Upper lobe of right lung (tissue), 1 donor: ENCODE results near the gene RAP1GDS1. TPM values are rescaled to one million over a fixed set of nuclear protein-coding genes. Genes with fewer than 3 reads are reported as not detected.

ENCODE experiments used
- ATAC-seq: fragments of 200-7000 bp; cut with Tn5 transposase; one replicate; pipeline ENCODE4 v1.9.1; 2020; ENCODE audit warnings: mild to moderate bottlenecking, moderate library complexity
- DNase-seq: peaks from one replicate; pipeline ENCODE4 v3.0.0-alpha.2; 2020
- H3K27ac ChIP-seq: fragments of 200-600 bp; one replicate; pipeline ENCODE4 v1.8.0; 2022
- H3K27me3 ChIP-seq: fragments of 200-600 bp; one replicate; pipeline ENCODE4 v1.8.0; 2022; ENCODE audit warnings: mild to moderate bottlenecking
- H3K36me3 ChIP-seq: fragments of 200-600 bp; one replicate; pipeline ENCODE4 v1.8.0; 2022
- H3K4me1 ChIP-seq: fragments of 200-600 bp; one replicate; pipeline ENCODE4 v1.8.0; 2022
- H3K4me3 ChIP-seq: fragments of 200-600 bp; one replicate; pipeline ENCODE4 v1.8.0; 2022; ENCODE audit warnings: mild to moderate bottlenecking
- H3K9me3 ChIP-seq: fragments of 200-600 bp; one replicate; pipeline ENCODE4 v1.8.0; 2022
- intact Hi-C: fragments of 100-400 bp; cut with DNase I; formaldehyde crosslinking; loops from one replicate; pipeline ENCODE4 v1.11.0; 2022
- total RNA-seq: library from RNA; stranded (reverse); fragmentation: NEBNext Ultra II Directional; extraction: Animal tissue kit (Norgen Biotek cat#: 25700); gene quantifications from one replicate; pipeline ENCODE4 v1.2.1, GENCODE V29; 2021
- TF ChIP-seq, protein P1 (sequence below): fragments of 200-600 bp; IDR thresholded peaks from one replicate; pipeline ENCODE4 v1.8.0; 2022; ENCODE audit warnings: antibody characterized with exemption
- donor health status: DM: no; HTN: yes; CAD: no; lungs with severe emphysema.

Gene RAP1GDS1
- total RNA-seq, 1 donor from 2014 or later: 39.1 TPM

DNA sequence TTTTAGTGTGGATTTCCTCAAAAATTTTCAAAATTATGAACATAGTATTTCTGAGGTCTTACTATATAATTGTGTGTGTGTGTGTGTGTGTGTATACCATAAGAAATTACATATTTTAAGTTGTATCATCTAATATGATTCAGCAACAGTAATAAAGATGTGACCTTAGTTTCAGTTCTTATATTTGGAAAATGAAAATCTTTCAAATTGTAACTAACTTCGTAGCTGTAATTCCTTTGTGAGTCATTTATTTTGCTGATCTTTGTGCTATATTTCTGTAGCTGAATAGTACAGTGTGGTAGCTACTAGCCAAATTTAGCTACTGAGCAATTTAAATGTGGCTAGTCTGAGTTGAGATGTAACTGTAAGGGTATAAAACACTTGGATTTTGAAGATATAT lies 116.4 kb downstream of the RAP1GDS1 start:
- intact Hi-C loops: no loop called here
- no peak overlapping the region for H3K27ac ChIP-seq
- ATAC-seq: no peak
- no peak for DNase-seq
- no peak overlapping the region for H3K4me3 ChIP-seq
- H3K36me3 ChIP-seq: peaks cover 9% of the 10 kb centered on the region
- no peaks in the 10 kb centered on the region for H3K4me1 ChIP-seq
- no peaks in the 10 kb centered on the region for H3K27me3 ChIP-seq
- TF ChIP-seq, protein P1, sequence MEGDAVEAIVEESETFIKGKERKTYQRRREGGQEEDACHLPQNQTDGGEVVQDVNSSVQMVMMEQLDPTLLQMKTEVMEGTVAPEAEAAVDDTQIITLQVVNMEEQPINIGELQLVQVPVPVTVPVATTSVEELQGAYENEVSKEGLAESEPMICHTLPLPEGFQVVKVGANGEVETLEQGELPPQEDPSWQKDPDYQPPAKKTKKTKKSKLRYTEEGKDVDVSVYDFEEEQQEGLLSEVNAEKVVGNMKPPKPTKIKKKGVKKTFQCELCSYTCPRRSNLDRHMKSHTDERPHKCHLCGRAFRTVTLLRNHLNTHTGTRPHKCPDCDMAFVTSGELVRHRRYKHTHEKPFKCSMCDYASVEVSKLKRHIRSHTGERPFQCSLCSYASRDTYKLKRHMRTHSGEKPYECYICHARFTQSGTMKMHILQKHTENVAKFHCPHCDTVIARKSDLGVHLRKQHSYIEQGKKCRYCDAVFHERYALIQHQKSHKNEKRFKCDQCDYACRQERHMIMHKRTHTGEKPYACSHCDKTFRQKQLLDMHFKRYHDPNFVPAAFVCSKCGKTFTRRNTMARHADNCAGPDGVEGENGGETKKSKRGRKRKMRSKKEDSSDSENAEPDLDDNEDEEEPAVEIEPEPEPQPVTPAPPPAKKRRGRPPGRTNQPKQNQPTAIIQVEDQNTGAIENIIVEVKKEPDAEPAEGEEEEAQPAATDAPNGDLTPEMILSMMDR: no peak
- no peaks in the 10 kb centered on the region for H3K9me3 ChIP-seq

DNA sequence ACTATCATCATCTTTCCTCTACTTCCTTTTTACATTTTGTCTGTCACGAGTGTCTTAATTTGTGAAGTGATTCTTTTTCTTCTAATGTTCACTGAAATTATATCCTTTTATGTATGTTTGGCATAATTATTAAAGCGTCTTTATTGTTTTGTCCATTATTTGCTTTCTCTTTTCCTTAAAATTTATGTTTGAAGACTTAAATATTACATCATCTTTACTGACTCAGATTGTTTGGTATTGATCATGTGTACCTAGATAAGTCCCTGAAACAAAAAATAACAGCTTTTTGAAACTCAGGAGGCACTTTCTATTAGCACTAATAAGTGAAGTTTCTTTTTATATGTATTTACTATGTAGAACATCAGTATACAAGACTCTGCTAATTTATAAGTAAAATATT lies 120.1 kb downstream of the RAP1GDS1 start:
- H3K27me3 ChIP-seq: no peaks in the 10 kb centered on the region
- H3K4me1 ChIP-seq: no peaks in the 10 kb centered on the region
- no peak for DNase-seq
- H3K36me3 ChIP-seq: no peaks in the 10 kb centered on the region
- no peak overlapping the region for H3K4me3 ChIP-seq
- intact Hi-C loops: no loop called here
- no peak overlapping the region for H3K27ac ChIP-seq
- no peak for ATAC-seq
- TF ChIP-seq, protein P1: no peak
- H3K9me3 ChIP-seq: no peaks in the 10 kb centered on the region

DNA sequence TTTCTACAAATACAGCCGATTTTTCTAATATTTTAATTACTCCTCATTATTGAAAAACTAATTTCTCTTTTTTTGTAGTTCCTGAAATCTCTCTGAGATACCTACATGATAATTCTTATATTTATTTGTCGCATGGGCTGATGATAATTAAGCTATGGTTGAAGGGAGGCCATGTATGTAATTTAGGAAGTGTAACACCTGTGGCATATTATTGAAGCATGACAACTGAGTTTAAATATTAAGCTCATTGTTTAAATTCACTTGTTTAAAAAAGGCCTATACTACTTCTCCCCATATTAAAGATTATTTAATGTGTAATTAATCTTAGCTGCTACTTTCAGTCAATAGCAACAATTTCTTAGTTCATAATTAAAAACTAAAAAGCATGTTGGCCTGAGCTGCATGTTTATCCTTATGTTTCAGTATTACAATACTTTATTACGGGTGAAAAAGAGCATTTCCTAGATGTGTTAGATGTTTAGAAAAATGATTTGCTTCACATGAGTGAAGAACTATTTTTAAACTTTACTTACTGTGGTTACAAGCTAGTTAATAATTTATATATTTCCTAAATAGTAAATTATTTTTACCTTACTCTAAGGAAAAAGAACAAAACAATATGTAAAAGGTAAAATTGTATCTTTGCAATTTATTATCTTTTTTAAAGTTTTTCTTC lies 122.4 kb downstream of the RAP1GDS1 start:
- H3K27ac ChIP-seq: no peak overlapping the region
- H3K9me3 ChIP-seq: no peaks in the 10 kb centered on the region
- intact Hi-C loops: no loop called here
- DNase-seq (no peak), ATAC-seq (no peak)
- H3K36me3 ChIP-seq: no peaks in the 10 kb centered on the region
- no peaks in the 10 kb centered on the region for H3K27me3 ChIP-seq
- TF ChIP-seq, protein P1: no peak
- H3K4me1 ChIP-seq: no peaks in the 10 kb centered on the region
- no peak overlapping the region for H3K4me3 ChIP-seq

DNA sequence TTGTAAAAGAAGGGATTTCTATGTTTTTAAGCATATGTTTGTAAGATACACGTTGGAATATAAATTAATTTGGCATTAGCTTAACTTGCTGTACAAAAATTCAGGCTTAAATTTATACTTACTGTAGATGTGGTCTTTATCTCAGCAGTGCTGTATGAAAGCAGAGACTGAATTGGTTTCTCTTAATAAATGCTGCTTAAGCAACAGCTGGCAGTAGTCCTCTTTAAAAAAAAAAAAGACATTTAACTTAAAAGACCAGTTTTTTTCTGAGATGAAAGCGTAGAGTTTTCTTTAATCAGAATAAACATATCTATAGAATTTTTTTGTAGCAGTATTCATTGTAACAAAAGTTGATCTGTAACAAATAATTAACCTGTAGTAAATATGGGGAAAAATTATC lies 124.6 kb downstream of the RAP1GDS1 start:
- intact Hi-C loops: no loop called here
- Histone ChIP-seq H3K27me3 (no peaks in the 10 kb centered on the region), H3K4me3 (no peak overlapping the region), H3K4me1 (no peaks in the 10 kb centered on the region), H3K9me3 (no peaks in the 10 kb centered on the region), H3K36me3 (no peaks in the 10 kb centered on the region), H3K27ac (no peak overlapping the region)
- DNase-seq (no peak), ATAC-seq (no peak)
- TF ChIP-seq, protein P1: no peak

DNA sequence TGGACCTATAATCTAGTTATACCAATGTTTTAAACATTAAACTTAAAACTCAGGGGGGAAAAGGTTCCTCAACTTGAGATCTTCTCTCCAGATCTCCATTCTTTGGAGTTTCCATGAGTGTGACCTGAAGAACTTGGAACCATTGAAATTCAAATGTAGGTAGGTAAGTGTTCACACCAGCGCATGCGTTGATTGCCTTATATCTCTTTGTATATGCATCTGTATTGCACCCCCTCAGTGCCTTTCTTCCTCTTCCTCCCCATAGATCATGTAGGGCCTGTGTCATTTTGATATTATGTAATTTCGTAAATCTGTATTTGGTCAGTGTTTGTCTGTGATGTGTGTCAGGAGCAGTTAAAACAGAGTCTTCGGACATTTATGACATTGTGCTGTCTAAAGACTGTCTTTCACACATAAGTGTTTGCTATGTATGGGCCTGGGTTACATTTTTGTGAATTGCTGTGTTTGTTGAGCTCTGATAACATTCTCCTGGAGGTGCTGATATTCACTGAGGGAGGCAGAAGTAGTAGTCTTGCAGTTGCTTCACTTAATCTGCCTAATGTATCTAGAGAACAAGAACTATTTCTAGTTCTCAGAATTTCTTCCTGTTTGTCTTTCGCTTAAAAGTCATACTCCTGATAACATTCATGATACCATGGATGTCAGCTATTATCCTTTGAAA lies 126.3 kb downstream of the RAP1GDS1 start:
- DNase-seq (no peak), ATAC-seq (no peak)
- peaks cover 2% of the 10 kb centered on the region for H3K36me3 ChIP-seq
- H3K9me3 ChIP-seq: no peaks in the 10 kb centered on the region
- intact Hi-C loops: no loop called here
- no peak overlapping the region for H3K4me3 ChIP-seq
- TF ChIP-seq, protein P1: no peak
- no peaks in the 10 kb centered on the region for H3K4me1 ChIP-seq
- H3K27me3 ChIP-seq: no peaks in the 10 kb centered on the region
- no peak overlapping the region for H3K27ac ChIP-seq
